ENCODE data around the gene SLC4A3.
"Not testable (repeated sequence)": the region's sequence is repeated elsewhere in the genome, so short reads cannot be mapped to it uniquely, and the experiment has no call there.

SLC4A3 gene

DNA sequence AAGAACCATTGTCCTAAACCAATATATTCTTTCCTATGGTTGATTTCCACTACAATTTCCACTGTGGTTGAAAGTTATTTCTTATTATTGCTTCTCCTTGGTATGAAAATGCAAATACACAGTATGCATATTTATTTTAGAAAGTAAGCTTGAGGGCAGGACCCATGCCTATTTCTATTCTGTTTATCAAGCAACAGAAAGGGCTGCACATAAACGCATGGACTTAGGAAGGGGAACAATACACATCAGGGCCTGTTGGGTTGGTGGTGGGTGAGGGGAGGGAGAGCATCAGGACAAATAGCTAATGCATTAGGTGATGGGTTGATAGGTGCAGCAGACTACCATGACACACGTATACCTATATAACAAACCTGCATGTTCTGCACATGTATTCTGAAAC, 20.7 kb downstream of the SLC4A3 start:
- no peaks in the 10 kb centered on the region for H3K79me2 ChIP-seq
- H3K9me3 ChIP-seq (ENCODE audit: control insufficient read depth, low read length): no peaks in the 10 kb centered on the region
- TF ChIP-seq, protein P1, sequence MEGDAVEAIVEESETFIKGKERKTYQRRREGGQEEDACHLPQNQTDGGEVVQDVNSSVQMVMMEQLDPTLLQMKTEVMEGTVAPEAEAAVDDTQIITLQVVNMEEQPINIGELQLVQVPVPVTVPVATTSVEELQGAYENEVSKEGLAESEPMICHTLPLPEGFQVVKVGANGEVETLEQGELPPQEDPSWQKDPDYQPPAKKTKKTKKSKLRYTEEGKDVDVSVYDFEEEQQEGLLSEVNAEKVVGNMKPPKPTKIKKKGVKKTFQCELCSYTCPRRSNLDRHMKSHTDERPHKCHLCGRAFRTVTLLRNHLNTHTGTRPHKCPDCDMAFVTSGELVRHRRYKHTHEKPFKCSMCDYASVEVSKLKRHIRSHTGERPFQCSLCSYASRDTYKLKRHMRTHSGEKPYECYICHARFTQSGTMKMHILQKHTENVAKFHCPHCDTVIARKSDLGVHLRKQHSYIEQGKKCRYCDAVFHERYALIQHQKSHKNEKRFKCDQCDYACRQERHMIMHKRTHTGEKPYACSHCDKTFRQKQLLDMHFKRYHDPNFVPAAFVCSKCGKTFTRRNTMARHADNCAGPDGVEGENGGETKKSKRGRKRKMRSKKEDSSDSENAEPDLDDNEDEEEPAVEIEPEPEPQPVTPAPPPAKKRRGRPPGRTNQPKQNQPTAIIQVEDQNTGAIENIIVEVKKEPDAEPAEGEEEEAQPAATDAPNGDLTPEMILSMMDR (IDR thresholded peaks at IDR 0.05): no peak
- H3K27ac ChIP-seq: no peak overlapping the region
- H3K4me1 ChIP-seq: no peaks in the 10 kb centered on the region
- no peaks in the 10 kb centered on the region for H3K36me3 ChIP-seq (ENCODE audit: control insufficient read depth, insufficient read depth, low read length)
- H3K4me3 ChIP-seq (ENCODE audit: low read depth, low read length): no peak overlapping the region
- H3K4me2 ChIP-seq (ENCODE audit: low read length): no peak overlapping the region
- H3K27me3 ChIP-seq (ENCODE audit: control insufficient read depth, insufficient read depth, low read length): no peaks in the 10 kb centered on the region
- no peak overlapping the region for H3K9ac ChIP-seq
- no peak overlapping the region for H2AFZ ChIP-seq

DNA sequence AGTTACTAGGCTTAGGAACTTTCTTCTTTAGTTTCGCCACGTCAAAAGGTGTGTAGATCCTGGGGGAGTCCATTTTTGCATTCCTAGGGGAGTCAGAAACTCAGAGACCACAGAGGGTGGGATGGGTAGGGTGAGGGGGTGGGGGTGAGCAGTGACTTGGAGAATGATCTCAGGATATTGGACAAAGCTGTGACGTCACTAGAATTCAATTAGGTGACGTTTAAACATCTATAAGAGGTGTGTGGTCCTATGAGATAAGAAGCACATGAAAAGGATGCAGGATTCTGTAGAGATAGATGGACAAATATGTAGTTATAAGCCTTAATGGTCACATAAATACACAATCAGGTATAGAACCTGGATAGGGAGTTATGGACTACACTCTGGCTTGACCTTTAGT, 21.5 kb downstream of the SLC4A3 start:
- no peaks in the 10 kb centered on the region for H3K4me1 ChIP-seq
- H3K36me3 ChIP-seq (ENCODE audit: control insufficient read depth, insufficient read depth, low read length): no peaks in the 10 kb centered on the region
- no peaks in the 10 kb centered on the region for H3K9me3 ChIP-seq (ENCODE audit: control insufficient read depth, low read length)
- no peak overlapping the region for H2AFZ ChIP-seq
- TF ChIP-seq, protein P1 (IDR thresholded peaks at IDR 0.05): no peak
- no peak overlapping the region for H3K4me2 ChIP-seq (ENCODE audit: low read length)
- no peak overlapping the region for H3K9ac ChIP-seq
- no peaks in the 10 kb centered on the region for H3K79me2 ChIP-seq
- H3K4me3 ChIP-seq (ENCODE audit: low read depth, low read length): no peak overlapping the region
- no peak overlapping the region for H3K27ac ChIP-seq
- H3K27me3 ChIP-seq (ENCODE audit: control insufficient read depth, insufficient read depth, low read length): no peaks in the 10 kb centered on the region

DNA sequence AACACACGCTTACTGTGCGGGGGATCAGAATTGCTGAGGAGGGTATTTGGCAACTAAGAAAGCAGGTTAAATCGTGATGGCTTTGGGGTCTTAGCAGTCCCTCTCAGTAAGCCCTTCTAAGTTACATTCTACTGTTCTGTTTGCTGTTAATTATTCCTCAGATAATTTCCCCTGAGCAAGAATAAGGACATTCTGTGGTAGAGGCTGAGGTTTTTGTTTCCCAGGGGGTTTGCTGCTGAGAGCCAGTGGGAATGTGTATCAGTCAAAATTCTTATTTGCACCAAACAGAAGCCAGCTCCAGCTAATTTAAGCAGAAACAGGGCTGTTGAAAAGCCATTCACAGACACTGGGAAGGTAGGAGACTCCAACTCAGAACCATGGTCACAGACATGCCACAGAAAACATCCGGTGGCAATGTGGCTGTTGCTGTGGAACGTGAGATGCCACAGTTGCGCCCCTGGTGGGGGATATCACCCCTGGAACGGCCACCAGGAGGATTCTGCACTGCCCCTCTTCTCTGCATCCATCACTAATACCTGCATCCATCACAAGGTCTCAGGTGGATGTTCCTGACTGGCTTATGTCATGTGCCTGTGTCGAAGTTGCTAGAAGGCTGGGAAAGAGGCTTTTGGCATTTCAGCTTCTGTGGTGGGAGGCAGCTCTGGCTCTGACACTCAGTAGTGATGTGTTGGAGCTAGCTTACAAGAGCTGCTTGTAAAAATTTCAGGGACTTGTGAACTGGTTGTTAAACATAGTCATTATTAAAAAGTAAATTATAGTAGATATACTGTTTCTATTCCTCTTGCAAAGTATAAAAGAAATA, 23.2 kb downstream of the SLC4A3 start:
- Histone ChIP-seq H3K79me2 (no peaks in the 10 kb centered on the region), H3K27ac (no peak overlapping the region), H2AFZ (no peak overlapping the region), H3K27me3 (ENCODE audit: control insufficient read depth, insufficient read depth, low read length) (no peaks in the 10 kb centered on the region), H3K4me2 (ENCODE audit: low read length) (no peak overlapping the region), H3K9ac (no peak overlapping the region), H3K36me3 (ENCODE audit: control insufficient read depth, insufficient read depth, low read length) (no peaks in the 10 kb centered on the region), H3K9me3 (ENCODE audit: control insufficient read depth, low read length) (no peaks in the 10 kb centered on the region), H3K4me3 (ENCODE audit: low read depth, low read length) (no peak overlapping the region), H3K4me1 (no peaks in the 10 kb centered on the region)
- TF ChIP-seq, protein P1 (IDR thresholded peaks at IDR 0.05): no peak

DNA sequence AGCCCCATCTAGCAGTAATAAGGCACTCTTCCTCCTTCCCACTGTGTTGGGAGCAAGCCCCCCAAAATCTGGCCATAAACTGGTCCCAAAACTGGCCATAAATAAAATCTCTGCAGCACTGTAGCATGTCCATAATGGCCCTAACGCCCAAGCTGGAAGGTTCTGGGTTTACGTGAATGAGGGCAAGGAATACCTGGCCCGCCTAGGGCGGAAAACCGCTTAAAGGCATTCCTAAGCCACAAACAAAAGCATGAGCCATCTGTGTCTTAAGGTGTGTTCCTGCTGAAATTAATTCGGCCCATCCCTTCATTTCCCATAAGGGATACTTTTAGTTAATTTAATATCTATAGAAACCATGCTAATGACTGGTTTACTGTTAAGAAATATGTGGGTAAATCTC, 24.2 kb downstream of the SLC4A3 start:
- H3K27ac ChIP-seq; H3K9me3 ChIP-seq (ENCODE audit: control insufficient read depth, low read length); H3K9ac ChIP-seq; H3K79me2 ChIP-seq; H3K4me2 ChIP-seq (ENCODE audit: low read length); H3K36me3 ChIP-seq (ENCODE audit: control insufficient read depth, insufficient read depth, low read length); H2AFZ ChIP-seq; H3K4me1 ChIP-seq; H3K4me3 ChIP-seq (ENCODE audit: low read depth, low read length); H3K27me3 ChIP-seq (ENCODE audit: control insufficient read depth, insufficient read depth, low read length): not testable (repeated sequence)

DNA sequence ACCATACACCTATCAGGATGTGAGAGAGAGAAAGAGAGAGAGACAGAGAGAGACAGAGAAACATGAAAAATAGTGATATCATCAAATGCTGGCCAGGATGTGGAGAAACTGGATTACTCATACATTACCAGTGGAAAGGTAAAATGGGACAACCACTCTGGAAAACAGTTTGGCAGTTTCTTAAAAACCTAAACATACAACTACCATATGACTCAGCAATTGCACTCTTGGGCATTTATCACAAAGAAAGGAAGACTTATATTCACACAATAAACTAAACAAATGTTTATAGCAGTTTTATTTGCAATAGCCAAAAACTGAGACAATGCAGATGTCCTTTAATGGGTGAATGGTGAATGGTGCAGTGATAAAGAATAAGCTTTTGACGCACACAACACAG, 29.1 kb downstream of the SLC4A3 start:
- H3K9ac ChIP-seq: no peak overlapping the region
- H3K4me3 ChIP-seq (ENCODE audit: low read depth, low read length): no peak overlapping the region
- no peak overlapping the region for H3K4me2 ChIP-seq (ENCODE audit: low read length)
- no peak overlapping the region for H3K27ac ChIP-seq
- H3K27me3 ChIP-seq (ENCODE audit: control insufficient read depth, insufficient read depth, low read length): no peaks in the 10 kb centered on the region
- TF ChIP-seq, protein P1 (IDR thresholded peaks at IDR 0.05): no peak
- H3K9me3 ChIP-seq (ENCODE audit: control insufficient read depth, low read length): no peaks in the 10 kb centered on the region
- no peaks in the 10 kb centered on the region for H3K4me1 ChIP-seq
- no peak overlapping the region for H2AFZ ChIP-seq
- H3K36me3 ChIP-seq (ENCODE audit: control insufficient read depth, insufficient read depth, low read length): no peaks in the 10 kb centered on the region
- H3K79me2 ChIP-seq: no peaks in the 10 kb centered on the region

Measured in parathyroid adenoma (tissue), 2 donors.